Panc1 (cell line): ENCODE results near the gene LBR.

ENCODE experiments used
- POLR2AphosphoS5 ChIP-seq: IDR thresholded peaks from 2 replicates; pipeline ENCODE4 v1.6.1; 2012; ENCODE audit warnings: mild to moderate bottlenecking, low read depth, low read length, moderate library complexity
- TCF7L2 ChIP-seq: IDR thresholded peaks from 2 replicates; pipeline ENCODE4 v1.6.1; 2011; ENCODE audit warnings: mild to moderate bottlenecking, low read depth, low read length, inconsistent platforms
- TF ChIP-seq, protein P1 (sequence below): fragments of 450-650 bp; IDR thresholded peaks from 2 replicates; pipeline ENCODE4 v1.5.1; 2017; ENCODE audit warnings: mild to moderate bottlenecking
- TF ChIP-seq, protein P2 (sequence below), 2 experiments: IDR thresholded peaks; 2 replicates each; pipeline ENCODE4 v1.6.1; 2011 to 2012; ENCODE audit warnings: low read depth in 2 of 2, control low read depth in 1 of 2, low read length in 1 of 2, mild to moderate bottlenecking in 1 of 2, moderate library complexity in 1 of 2; ENCODE audit not compliant: insufficient read depth in 1 of 2

DNA sequence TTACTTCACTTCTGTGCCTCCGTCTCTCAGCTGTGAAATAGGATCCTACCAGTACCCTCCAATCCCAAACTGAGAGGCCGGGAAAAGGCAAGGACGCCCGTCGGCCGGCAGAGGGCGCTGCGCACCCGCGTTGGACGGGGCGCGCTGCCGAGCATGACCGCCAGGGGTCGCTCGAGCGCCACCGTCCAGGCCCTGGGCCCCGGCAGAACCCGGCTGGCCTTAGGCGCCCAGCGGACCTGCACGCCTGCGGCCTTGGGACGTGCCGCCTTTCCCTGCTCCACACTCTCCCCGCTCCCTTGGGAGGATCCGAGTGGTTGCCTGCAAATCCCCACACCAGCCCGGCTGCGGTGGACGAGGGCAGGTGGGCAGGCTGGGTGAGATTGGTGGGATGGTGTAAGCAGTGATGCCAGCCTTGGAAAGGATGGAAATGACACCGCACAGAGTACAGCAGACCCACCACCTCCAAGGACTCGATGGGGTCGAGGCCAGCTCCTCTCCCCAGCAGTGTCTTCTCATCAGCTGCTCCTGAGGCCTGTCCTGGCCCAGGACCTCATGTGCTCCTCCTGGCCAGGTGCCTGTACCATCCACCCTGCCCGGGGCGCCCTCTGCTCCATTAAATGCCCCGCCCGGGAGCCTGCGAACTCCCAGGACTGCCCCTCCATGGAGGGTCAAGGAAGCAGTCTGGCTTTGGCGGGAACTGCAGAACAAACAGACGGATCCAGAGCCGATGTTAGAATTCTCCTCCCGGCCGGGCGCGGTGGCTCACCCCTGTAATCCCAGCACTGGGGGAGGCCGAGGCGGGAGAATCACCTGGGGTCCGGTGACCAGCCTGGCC lies 47.4 kb upstream of the LBR start:
- TF ChIP-seq, protein P1, sequence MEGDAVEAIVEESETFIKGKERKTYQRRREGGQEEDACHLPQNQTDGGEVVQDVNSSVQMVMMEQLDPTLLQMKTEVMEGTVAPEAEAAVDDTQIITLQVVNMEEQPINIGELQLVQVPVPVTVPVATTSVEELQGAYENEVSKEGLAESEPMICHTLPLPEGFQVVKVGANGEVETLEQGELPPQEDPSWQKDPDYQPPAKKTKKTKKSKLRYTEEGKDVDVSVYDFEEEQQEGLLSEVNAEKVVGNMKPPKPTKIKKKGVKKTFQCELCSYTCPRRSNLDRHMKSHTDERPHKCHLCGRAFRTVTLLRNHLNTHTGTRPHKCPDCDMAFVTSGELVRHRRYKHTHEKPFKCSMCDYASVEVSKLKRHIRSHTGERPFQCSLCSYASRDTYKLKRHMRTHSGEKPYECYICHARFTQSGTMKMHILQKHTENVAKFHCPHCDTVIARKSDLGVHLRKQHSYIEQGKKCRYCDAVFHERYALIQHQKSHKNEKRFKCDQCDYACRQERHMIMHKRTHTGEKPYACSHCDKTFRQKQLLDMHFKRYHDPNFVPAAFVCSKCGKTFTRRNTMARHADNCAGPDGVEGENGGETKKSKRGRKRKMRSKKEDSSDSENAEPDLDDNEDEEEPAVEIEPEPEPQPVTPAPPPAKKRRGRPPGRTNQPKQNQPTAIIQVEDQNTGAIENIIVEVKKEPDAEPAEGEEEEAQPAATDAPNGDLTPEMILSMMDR = peak; percentile 100
- no peak; the same call in 1 of the 2 replicates for TF ChIP-seq POLR2AphosphoS5
- TF ChIP-seq, protein P2, sequence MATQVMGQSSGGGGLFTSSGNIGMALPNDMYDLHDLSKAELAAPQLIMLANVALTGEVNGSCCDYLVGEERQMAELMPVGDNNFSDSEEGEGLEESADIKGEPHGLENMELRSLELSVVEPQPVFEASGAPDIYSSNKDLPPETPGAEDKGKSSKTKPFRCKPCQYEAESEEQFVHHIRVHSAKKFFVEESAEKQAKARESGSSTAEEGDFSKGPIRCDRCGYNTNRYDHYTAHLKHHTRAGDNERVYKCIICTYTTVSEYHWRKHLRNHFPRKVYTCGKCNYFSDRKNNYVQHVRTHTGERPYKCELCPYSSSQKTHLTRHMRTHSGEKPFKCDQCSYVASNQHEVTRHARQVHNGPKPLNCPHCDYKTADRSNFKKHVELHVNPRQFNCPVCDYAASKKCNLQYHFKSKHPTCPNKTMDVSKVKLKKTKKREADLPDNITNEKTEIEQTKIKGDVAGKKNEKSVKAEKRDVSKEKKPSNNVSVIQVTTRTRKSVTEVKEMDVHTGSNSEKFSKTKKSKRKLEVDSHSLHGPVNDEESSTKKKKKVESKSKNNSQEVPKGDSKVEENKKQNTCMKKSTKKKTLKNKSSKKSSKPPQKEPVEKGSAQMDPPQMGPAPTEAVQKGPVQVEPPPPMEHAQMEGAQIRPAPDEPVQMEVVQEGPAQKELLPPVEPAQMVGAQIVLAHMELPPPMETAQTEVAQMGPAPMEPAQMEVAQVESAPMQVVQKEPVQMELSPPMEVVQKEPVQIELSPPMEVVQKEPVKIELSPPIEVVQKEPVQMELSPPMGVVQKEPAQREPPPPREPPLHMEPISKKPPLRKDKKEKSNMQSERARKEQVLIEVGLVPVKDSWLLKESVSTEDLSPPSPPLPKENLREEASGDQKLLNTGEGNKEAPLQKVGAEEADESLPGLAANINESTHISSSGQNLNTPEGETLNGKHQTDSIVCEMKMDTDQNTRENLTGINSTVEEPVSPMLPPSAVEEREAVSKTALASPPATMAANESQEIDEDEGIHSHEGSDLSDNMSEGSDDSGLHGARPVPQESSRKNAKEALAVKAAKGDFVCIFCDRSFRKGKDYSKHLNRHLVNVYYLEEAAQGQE (IDR thresholded peaks at IDR 0.05; ENCODE audit: insufficient read depth in 1 of 2, low read depth in 2 of 2, low read length in 1 of 2) = no peak
- no peak for TF ChIP-seq TCF7L2
